HepG2 (cell line): ENCODE measurements around the gene LMNA. TPM values are rescaled to one million over a fixed set of nuclear protein-coding genes. Genes with fewer than 3 reads are reported as not detected.
A peak's percentile ranks its signal among the peaks of the same experiment; 100 is the strongest.
"Not testable (repeated sequence)": the region's sequence is repeated elsewhere in the genome, so short reads cannot be mapped to it uniquely, and the experiment has no call there.

ENCODE experiments used
- ATAC-seq: fragments of 200-7000 bp; cut with Tn5 transposase; 3 replicates; pipeline ENCODE4 v1.9.1; 2020; ENCODE audit warnings: mild to moderate bottlenecking, moderate library complexity
- BruUV-seq: library from RNA; stranded (reverse); fragments of 400-500 nt; replicated peaks from 2 replicates; lab custom pipeline; 2021; lab: Mats Ljungman, UMichigan
- CTCF ChIA-PET: fragments of 300-600 bp; formaldehyde crosslinking; extraction: SDS; loops from one replicate; lab custom pipeline; 2021; ENCODE audit warnings: low total read pairs, inconsistent platforms, low intra/inter-chr PET ratio; lab: Yijun Ruan, JAX
- POLR2A ChIA-PET: fragments of 350-600 bp; sonication (Branson Sonifier 250); formaldehyde crosslinking; loops from one replicate; lab custom pipeline; 2020; ENCODE audit warnings: antibody characterized with exemption, inconsistent platforms; lab: Yijun Ruan, JAX
- DNase-seq: peaks from one replicate; pipeline ENCODE4 v3.0.0-alpha.2; 2015; ENCODE audit warnings: low spot score
- FAIRE-seq: peaks from 3 replicates; lab custom pipeline; 2011; peaks lifted over from hg19 to GRCh38; lab: Jason Lieb, UNC
- H2AFZ ChIP-seq: one replicate; pipeline ENCODE4 v1.6.1; 2011; ENCODE audit warnings: low read length, inconsistent platforms
- H3K27ac ChIP-seq: fragments of 300-600 bp; 3 replicates; pipeline ENCODE4 v1.8.0; 2011; ENCODE audit warnings: mixed run types, mild to moderate bottlenecking, mixed read lengths, low read length, inconsistent platforms; ENCODE audit not compliant: insufficient read depth; ENCODE audit errors: extremely low read length
- H3K27me3 ChIP-seq, 2 experiments: fragments of 200-600 bp in 1 of 2; 2 replicates in 1 of 2; 3 replicates in 1 of 2; pipeline versions ENCODE4 v1.6.0 to v1.8.0; 2011; ENCODE audit warnings: low read length in 2 of 2, mild to moderate bottlenecking in 2 of 2, moderate library complexity in 2 of 2, inconsistent platforms in 1 of 2; ENCODE audit not compliant: insufficient read depth in 2 of 2, control insufficient read depth in 1 of 2
- H3K36me3 ChIP-seq, 2 experiments: fragments of 200-600 bp in 1 of 2; replicated peaks in 1 of 2; 2 replicates in 1 of 2; 3 replicates in 1 of 2; pipeline versions ENCODE4 v1.5.1 to v1.8.0; 2011; ENCODE audit warnings: low read length in 2 of 2, inconsistent platforms in 1 of 2; ENCODE audit not compliant: insufficient read depth in 2 of 2, control insufficient read depth in 1 of 2
- H3K4me1 ChIP-seq: 2 replicates; pipeline ENCODE4 v1.5.1; 2012; ENCODE audit warnings: low read length, inconsistent platforms; ENCODE audit not compliant: insufficient read depth
- H3K4me2 ChIP-seq: 2 replicates; pipeline ENCODE4 v1.6.0; 2011; ENCODE audit warnings: low read depth, low read length, inconsistent platforms
- H3K4me3 ChIP-seq, 3 experiments: fragments of 200-600 bp in 1 of 3; sonication (generic), shearing (Covaris generic) in 1 of 3; replicated peaks in 1 of 3; 2 replicates each; pipeline ENCODE4 v1.5.1; 2011 to 2016; ENCODE audit warnings: low read length in 3 of 3, inconsistent platforms in 2 of 3, low read depth in 2 of 3, mild to moderate bottlenecking in 2 of 3, control low read depth in 1 of 3, mixed read lengths in 1 of 3; ENCODE audit not compliant: insufficient read depth in 1 of 3
- H3K79me2 ChIP-seq: one replicate; pipeline ENCODE4 v1.6.1; 2011; ENCODE audit warnings: low read length, inconsistent platforms; ENCODE audit not compliant: insufficient read depth
- H3K9ac ChIP-seq: 2 replicates; pipeline ENCODE4 v1.6.0; 2011; ENCODE audit warnings: mild to moderate bottlenecking, low read depth, low read length, inconsistent platforms; ENCODE audit not compliant: insufficient read depth
- H3K9me3 ChIP-seq: 2 replicates; pipeline ENCODE4 v1.5.1; 2012; ENCODE audit warnings: mild to moderate bottlenecking, low read length
- H4K20me1 ChIP-seq: 2 replicates; pipeline ENCODE4 v1.6.0; 2011; ENCODE audit warnings: inconsistent platforms, mild to moderate bottlenecking, low read length, moderate library complexity; ENCODE audit not compliant: insufficient read depth
- NR2F6 ChIP-seq, 2 experiments: IDR thresholded peaks; 2 replicates each; pipeline ENCODE4 v1.6.1; 2016; ENCODE audit warnings: antibody characterized with exemption in 1 of 2, mild to moderate bottlenecking in 1 of 2
- PAX8 ChIP-seq: sonication (generic); formaldehyde crosslinking; IDR thresholded peaks from 2 replicates; pipeline ENCODE4 v1.8.0; 2022; ENCODE audit warnings: mild to moderate bottlenecking, missing genetic modification reagents, borderline replicate concordance
- POLR2G ChIP-seq: fragments of 200-400 bp; formaldehyde crosslinking; IDR thresholded peaks from 2 replicates; pipeline ENCODE4 v1.6.1; 2018; ENCODE audit warnings: mild to moderate bottlenecking, low read depth, low read length, moderate library complexity
- RBFOX2 ChIP-seq: fragments of 200-400 bp; formaldehyde crosslinking; IDR thresholded peaks from 2 replicates; pipeline ENCODE4 v1.6.1; 2017; ENCODE audit warnings: low read depth, mild to moderate bottlenecking, low read length
- RBM22 ChIP-seq: fragments of 200-400 bp; formaldehyde crosslinking; optimal IDR thresholded peaks from 2 replicates; pipeline ENCODE3; 2017; ENCODE audit warnings: mild to moderate bottlenecking, low read length, moderate library complexity
- TEAD3 ChIP-seq: optimal IDR thresholded peaks from 2 replicates; pipeline ENCODE3; 2016; ENCODE audit warnings: borderline replicate concordance
- ZBTB20 ChIP-seq: sonication (generic); formaldehyde crosslinking; IDR thresholded peaks from 2 replicates; pipeline ENCODE4 v1.8.1; 2023; ENCODE audit warnings: missing genetic modification reagents, low read depth, mild to moderate bottlenecking, borderline replicate concordance
- ZSCAN12 ChIP-seq: sonication (generic); formaldehyde crosslinking; IDR thresholded peaks from 2 replicates; pipeline ENCODE4 v1.9.0; 2021; ENCODE audit warnings: mild to moderate bottlenecking, missing genetic modification reagents
- ZSCAN20 ChIP-seq: sonication (generic); formaldehyde crosslinking; IDR thresholded peaks from 2 replicates; pipeline ENCODE4 v1.4.0; 2020; ENCODE audit warnings: missing genetic modification reagents, mild to moderate bottlenecking, borderline replicate concordance
- WGBS: methylation state at CpG from one replicate; pipeline ENCODE4 v1.1.6; 2017; ENCODE audit warnings: low lambda C conversion rate; 5-methylcytosine and 5-hydroxymethylcytosine counted together
- in situ Hi-C: cut with HindIII; loops from 2 replicates; pipeline ENCODE4 v1.10.0; 2017; ENCODE audit warnings: low pct_unique_long_range_greater_than_20kb; ENCODE audit not compliant: extremely low pct_ligation_motif_present
- intact Hi-C: fragments of 100-400 bp; cut with micrococcal nuclease; formaldehyde crosslinking; loops from one replicate; pipeline ENCODE4 v1.10.0; 2022; ENCODE audit not compliant: unreplicated experiment
- polyA plus RNA-seq, 8 experiments: library from polyadenylated mRNA; depleted of rRNA in 3 of 8; stranded (reverse) in 7 of 8; unstranded in 1 of 8; fragments of >200 nt; fragmentation: Illumina TruSeq in 4 of 8; extraction: Trizol in 4 of 8; gene quantifications; 2 replicates each; pipeline versions ENCODE4 v1.2.1 to v1.2.3, GENCODE V29; 2011 to 2016; ENCODE audit warnings: low read depth in 4 of 8, missing spikeins in 1 of 8, mixed read lengths in 1 of 8; ENCODE audit not compliant: insufficient read depth in 1 of 8
- total RNA-seq, 5 experiments: library from RNA; depleted of rRNA; stranded (reverse); fragments of >200 nt; fragmentation: Illumina TruSeq; extraction: Trizol; gene quantifications; 2 replicates each; pipeline ENCODE4 v1.2.3, GENCODE V29; 2016; ENCODE audit warnings: low read depth in 1 of 5

Gene LMNA
- total and polyA plus RNA-seq, 2 of the 13 experiments (the other 11 are each of a cell fraction or from before 2014, with no cell fraction given) = 107 to 225 TPM

DNA sequence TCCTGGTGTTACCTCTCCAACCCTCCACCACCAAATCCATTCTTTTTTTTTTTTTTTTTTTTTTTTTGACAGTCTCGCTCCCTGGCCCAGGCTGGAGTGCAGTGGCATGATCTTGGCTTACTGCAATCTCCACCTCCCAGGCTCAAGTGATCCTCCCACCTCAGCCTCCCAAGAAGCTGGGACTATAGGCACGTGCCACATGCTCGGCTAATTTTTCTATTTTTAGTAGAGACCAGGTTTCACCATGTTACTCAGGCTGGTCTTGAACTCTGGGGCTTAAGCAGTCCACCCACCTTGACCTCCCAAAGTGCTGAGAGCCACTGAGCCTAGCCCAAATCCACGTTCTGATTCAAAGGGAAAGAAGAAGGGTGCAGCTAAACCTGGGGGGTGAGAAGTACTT is 6.5 kb downstream of the LMNA start:
- Histone ChIP-seq H3K4me1 (peaks cover 98% of the 10 kb centered on the region), H3K9ac (0 out of 2 replicates have a peak overlapping the region, but pooled peaks have one; percentile 48), H3K27ac (peak overlapping the region; percentile 96)
- intact Hi-C loops, H4K20me1 ChIP-seq, BruUV-seq, in situ Hi-C loops, FAIRE-seq, CTCF ChIA-PET, H2AFZ ChIP-seq, H3K27me3 ChIP-seq, ATAC-seq, H3K4me3 ChIP-seq: not testable (repeated sequence)
- 92% methylated on average over 4 of the region's 4 CpGs for WGBS
- TF ChIP-seq RBFOX2 = 0 out of 2 replicates have a peak, but pooled peaks have one; percentile 7
- TF ChIP-seq ZBTB20 (CRISPR knock-in tag) = 0 out of 2 replicates have a peak, but pooled peaks have one; percentile 3
- TF ChIP-seq, all 625 proteins: peak for 2; not testable (repeated sequence) for 623
- H3K9me3 ChIP-seq, DNase-seq: not testable (repeated sequence)
- peaks cover 94% of the 10 kb centered on the region for H3K79me2 ChIP-seq
- peaks cover 1 to 11% of the 10 kb centered on the region in 2 experiments; a peak in 4 of 5 replicates for H3K36me3 ChIP-seq
- H3K4me2 ChIP-seq = peak overlapping the region; percentile 93; the same call in 1 of the 2 replicates
- POLR2A ChIA-PET = interaction anchor here (4.6 to 4.8 kb wide), 2 partner anchors 7 to 16 kb away, joined by 56 to 108 read pairs; no protein-coding TSS in a partner anchor

DNA sequence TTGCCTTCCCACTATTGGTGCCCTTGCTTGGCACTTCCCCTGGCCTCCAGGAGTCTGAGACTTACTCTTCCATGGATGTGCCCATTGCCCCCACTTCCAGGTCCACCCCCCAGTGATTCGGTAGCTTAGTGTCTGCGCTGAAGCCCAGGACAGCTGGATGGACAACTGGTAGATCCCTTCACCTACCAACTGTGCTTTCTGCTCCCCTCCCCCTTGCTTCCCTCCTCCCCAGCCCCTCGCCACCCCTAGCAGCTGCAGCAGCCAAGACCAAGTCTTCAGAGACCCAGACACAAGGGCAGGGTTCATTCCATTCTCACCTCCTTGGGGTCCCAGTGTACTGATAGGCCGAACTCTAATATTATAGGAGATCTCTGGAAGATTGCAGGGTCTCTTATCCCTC is 6.9 kb downstream of the LMNA start:
- in situ Hi-C loops = no loop called here
- intact Hi-C loops = no loop called here
- H4K20me1 ChIP-seq = no peaks in the 10 kb centered on the region
- peak overlapping the region; percentile 96 for H3K27ac ChIP-seq
- CTCF ChIA-PET = no interaction called here
- H3K79me2 ChIP-seq = peaks cover 94% of the 10 kb centered on the region
- peak overlapping the region in 1 of 3 experiments; percentile 16; a peak in 1 of 6 replicates for H3K4me3 ChIP-seq
- FAIRE-seq = no peak
- DNase-seq = no peak
- ATAC-seq = no peak
- no peaks in the 10 kb centered on the region for H3K9me3 ChIP-seq
- peak overlapping the region; percentile 93 for H3K4me2 ChIP-seq
- H3K9ac ChIP-seq = 0 out of 2 replicates have a peak overlapping the region, but pooled peaks have one; percentile 10
- POLR2A ChIA-PET = interaction anchor here (0.6 to 4.8 kb wide), 4 partner anchors 7 to 39 kb away, joined by 3 to 108 read pairs (median 35); partner anchors contain the start of gene MEX3A
- no peak overlapping the region for H2AFZ ChIP-seq
- WGBS = 90% methylated on average over 3 of the region's 4 CpGs
- no TSS peak for BruUV-seq
- TF ChIP-seq NR2F6 (IDR thresholded peaks at IDR 0.05) (no peak), NR2F6 (CRISPR knock-in tag; IDR thresholded peaks at IDR 0.05) (no peak), ZSCAN20 (CRISPR knock-in tag) (no peak), RBM22 (no peak), PAX8 (CRISPR knock-in tag) (no peak), POLR2G (no peak), ZSCAN12 (no peak), TEAD3 (CRISPR knock-in tag) (no peak)
- TF ChIP-seq, all 625 proteins: peak for 0
- Histone ChIP-seq H3K36me3 (peaks cover 1 to 13% of the 10 kb centered on the region in 2 experiments; a peak in 4 of 5 replicates), H3K4me1 (peaks cover 100% of the 10 kb centered on the region), H3K27me3 (no peaks in the 10 kb centered on the region; a peak in 1 of 5 replicates)
